ENCODE measurements around the gene CDKN3. TPM values are rescaled to one million over a fixed set of nuclear protein-coding genes. Genes with fewer than 3 reads are reported as not detected.
"Not testable (repeated sequence)": the region's sequence is repeated elsewhere in the genome, so short reads cannot be mapped to it uniquely, and the experiment has no call there.

Gene CDKN3
- total RNA-seq, 1 donor from 2014 or later, result 3.7 TPM

DNA sequence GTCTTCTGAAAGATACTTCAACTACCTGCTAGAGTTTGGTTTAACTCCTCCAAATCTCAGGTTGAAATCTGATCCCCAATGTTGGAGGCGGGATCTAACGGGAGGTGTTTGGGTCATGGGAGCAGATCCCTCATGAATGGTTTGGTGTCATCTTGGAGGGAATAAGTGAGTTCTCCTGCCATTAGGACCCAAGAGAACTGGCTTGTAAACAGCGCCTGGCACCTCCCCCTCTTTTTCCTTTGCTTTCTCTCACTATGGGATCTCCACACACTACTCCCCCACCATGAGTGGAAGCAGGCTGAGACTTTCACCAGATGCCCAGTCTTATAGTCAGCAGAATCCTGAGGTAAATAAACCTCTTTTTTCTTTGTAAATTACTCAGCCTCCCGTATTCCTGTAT lies 41.9 kb downstream of the CDKN3 start:
- TF ChIP-seq, protein P1, sequence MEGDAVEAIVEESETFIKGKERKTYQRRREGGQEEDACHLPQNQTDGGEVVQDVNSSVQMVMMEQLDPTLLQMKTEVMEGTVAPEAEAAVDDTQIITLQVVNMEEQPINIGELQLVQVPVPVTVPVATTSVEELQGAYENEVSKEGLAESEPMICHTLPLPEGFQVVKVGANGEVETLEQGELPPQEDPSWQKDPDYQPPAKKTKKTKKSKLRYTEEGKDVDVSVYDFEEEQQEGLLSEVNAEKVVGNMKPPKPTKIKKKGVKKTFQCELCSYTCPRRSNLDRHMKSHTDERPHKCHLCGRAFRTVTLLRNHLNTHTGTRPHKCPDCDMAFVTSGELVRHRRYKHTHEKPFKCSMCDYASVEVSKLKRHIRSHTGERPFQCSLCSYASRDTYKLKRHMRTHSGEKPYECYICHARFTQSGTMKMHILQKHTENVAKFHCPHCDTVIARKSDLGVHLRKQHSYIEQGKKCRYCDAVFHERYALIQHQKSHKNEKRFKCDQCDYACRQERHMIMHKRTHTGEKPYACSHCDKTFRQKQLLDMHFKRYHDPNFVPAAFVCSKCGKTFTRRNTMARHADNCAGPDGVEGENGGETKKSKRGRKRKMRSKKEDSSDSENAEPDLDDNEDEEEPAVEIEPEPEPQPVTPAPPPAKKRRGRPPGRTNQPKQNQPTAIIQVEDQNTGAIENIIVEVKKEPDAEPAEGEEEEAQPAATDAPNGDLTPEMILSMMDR (IDR thresholded peaks at IDR 0.05; ENCODE audit: insufficient read depth, low read length, severe bottlenecking), result no peak
- FAIRE-seq, result no peak
- no peaks in the 10 kb centered on the region for H3K36me3 ChIP-seq (ENCODE audit: control insufficient read depth, insufficient read depth, low read length)
- H3K27me3 ChIP-seq (ENCODE audit: control insufficient read depth, insufficient read depth, low read length), result no peaks in the 10 kb centered on the region
- no peak overlapping the region for H3K4me3 ChIP-seq (ENCODE audit: low read depth, low read length)
- no peak for DNase-seq (ENCODE audit: low read depth)

DNA sequence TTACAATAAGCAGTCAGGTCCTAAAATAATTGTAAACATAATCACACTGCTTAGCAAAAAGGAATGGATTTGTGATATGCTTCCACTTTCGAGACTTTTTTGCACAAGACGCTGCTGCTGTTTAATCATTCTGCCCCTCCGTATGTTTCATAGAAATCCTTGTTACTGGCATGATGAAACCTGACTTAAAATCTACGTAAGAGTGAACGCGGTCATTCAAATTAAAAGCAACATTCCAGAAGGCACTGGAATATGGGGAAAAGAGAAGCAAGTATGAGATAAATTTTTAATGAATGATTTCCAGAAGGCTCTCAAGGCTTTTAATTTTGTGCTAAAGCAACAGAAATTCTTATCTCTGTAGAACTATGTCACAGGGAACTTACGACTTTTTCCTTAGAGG lies 43.2 kb downstream of the CDKN3 start:
- FAIRE-seq, result no peak
- no peaks in the 10 kb centered on the region for H3K36me3 ChIP-seq (ENCODE audit: control insufficient read depth, insufficient read depth, low read length)
- DNase-seq (ENCODE audit: low read depth), result peak; percentile 5
- TF ChIP-seq, protein P1 (IDR thresholded peaks at IDR 0.05; ENCODE audit: insufficient read depth, low read length, severe bottlenecking), result no peak
- H3K4me3 ChIP-seq (ENCODE audit: low read depth, low read length), result peak overlapping the region; percentile 66
- no peaks in the 10 kb centered on the region for H3K27me3 ChIP-seq (ENCODE audit: control insufficient read depth, insufficient read depth, low read length)

DNA sequence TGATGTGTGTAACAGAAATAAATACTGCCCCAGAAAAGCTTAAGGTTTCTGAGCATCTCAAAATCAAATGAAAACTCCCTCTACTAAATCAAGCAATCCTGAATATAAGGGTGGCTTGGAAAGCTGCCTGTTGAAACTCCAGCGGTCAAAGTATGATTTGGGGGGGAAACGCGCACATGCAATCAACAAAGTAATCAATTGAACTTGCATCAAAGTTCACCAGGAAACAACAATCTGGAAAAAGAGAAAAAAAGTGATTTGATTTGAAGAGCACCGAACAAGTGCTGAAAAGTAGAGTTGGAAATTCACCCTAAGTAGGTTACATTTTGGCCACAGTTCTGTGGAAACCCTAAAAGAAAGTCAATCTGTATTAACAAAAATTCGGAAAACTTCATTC lies 43.7 kb downstream of the CDKN3 start:
- FAIRE-seq, result no peak
- peak overlapping the region; percentile 66 for H3K4me3 ChIP-seq (ENCODE audit: low read depth, low read length)
- no peaks in the 10 kb centered on the region for H3K27me3 ChIP-seq (ENCODE audit: control insufficient read depth, insufficient read depth, low read length)
- TF ChIP-seq, protein P1 (IDR thresholded peaks at IDR 0.05; ENCODE audit: insufficient read depth, low read length, severe bottlenecking), result no peak
- peak; percentile 6 for DNase-seq (ENCODE audit: low read depth)
- H3K36me3 ChIP-seq (ENCODE audit: control insufficient read depth, insufficient read depth, low read length), result no peaks in the 10 kb centered on the region

DNA sequence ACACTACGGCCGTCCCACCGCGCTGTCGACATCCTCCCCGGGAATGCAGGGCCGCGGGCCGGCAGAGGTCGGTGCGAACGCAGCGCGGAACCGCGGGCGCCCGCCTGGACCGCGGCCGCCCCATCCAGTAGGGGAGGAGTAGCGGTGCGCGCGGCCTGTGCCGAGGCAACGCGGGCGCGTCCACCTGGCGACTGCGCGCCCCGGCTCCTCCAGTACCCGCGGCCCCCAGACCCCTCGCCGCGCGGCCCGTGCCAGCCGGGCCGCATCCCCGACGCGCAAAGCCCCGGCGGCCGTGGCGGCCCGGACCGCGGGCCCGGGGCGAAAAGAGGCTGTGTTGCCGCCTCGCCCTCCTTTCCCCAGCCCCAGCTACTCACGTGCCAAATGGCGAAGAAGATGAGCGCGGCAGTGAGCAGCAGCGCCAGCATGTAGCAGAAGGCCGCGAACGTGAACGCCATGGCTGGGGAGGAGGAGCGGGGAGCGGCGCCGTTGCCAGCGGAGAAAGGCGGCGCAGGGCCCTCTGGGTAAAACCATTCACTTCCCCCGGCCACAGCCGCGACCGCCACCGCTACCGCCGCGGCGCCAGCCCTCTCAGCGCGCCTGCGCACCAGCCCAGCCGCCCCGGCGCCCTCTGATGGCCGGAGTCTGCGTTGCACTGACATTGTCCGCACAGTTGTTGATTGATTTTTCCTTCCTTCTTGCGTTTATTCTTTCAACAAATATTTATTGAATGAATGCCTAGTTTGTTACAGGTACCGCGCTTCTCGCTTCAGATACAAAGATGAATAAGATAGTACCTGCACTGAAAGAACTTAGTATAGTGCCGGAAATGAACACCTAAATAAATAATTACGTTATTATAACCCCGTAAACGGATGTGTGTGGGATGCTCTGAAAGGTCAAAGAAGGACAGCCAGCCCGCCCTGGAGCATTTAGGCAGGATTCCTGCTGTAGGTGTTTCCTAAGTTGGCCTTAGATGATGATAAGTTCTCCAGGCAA lies 44.4 kb downstream of the CDKN3 start, which contains the start of gene CNIH1:
CNIH1 (minus strand) TSS at position 502 of the 996 bp plus-strand sequence; CDS start at position 455, 47 bp downstream.
- Histone ChIP-seq H3K4me3 (ENCODE audit: low read depth, low read length) (peak within 1 kb of the TSS; percentile 66), H3K27me3 (ENCODE audit: control insufficient read depth, insufficient read depth, low read length) (no peaks in the 10 kb centered on the region), H3K36me3 (ENCODE audit: control insufficient read depth, insufficient read depth, low read length) (no peaks in the 10 kb centered on the region)
- TF ChIP-seq, protein P1 (IDR thresholded peaks at IDR 0.05; ENCODE audit: insufficient read depth, low read length, severe bottlenecking), result peak; percentile 84
- FAIRE-seq (no peak), DNase-seq (ENCODE audit: low read depth) (peak; percentile 80)

DNA sequence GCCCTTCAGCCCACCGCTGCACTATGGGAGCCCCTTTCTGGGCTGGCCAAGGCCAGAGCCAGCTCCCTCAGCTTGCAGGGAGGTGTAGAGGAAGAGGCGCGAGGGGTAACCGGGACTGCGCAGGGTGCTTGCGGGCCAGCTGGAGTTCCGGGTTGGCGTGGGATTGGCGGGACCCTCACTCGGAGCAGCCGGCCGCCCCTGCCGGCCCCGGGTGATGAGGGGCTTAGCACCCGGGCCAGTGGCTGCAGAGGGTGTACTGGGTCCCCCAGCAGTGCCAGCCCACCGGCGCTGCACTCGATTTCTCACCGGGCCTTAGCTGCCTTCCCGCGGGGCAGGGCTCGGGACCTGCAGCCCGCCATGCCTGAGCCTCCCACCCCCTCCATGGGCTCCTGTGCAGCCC lies 46.2 kb downstream of the CDKN3 start:
- H3K36me3 ChIP-seq (ENCODE audit: control insufficient read depth, insufficient read depth, low read length); H3K4me3 ChIP-seq (ENCODE audit: low read depth, low read length); H3K27me3 ChIP-seq (ENCODE audit: control insufficient read depth, insufficient read depth, low read length); FAIRE-seq; DNase-seq (ENCODE audit: low read depth): not testable (repeated sequence)

DNA sequence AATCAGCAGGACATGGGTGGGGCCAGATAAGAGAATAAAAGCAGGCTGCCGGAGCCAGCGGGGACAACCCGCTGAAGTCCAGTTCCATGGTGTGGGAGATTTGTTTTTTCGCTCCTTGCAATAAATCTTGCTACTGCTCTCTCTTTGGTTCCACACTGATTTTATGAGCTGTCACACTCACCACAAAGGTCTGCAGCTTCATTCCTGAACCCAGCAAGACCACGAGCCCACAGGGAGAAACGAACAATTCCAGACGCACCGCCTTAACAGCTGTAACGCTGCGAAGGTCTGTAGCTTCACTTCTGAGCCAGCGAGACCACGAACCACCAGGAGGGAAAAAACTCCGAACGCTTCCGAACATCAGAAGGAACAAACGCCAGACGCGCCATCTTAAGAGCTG lies 47.2 kb downstream of the CDKN3 start:
- FAIRE-seq (no peak), DNase-seq (ENCODE audit: low read depth) (no peak)
- Histone ChIP-seq H3K4me3 (ENCODE audit: low read depth, low read length) (no peak overlapping the region), H3K36me3 (ENCODE audit: control insufficient read depth, insufficient read depth, low read length) (no peaks in the 10 kb centered on the region), H3K27me3 (ENCODE audit: control insufficient read depth, insufficient read depth, low read length) (no peaks in the 10 kb centered on the region)
- TF ChIP-seq, protein P1 (IDR thresholded peaks at IDR 0.05; ENCODE audit: insufficient read depth, low read length, severe bottlenecking), result no peak

Measured in bronchial epithelial cell (primary cell).